Measurements from ENCODE around the gene CCRL2. TPM values are rescaled to one million over a fixed set of nuclear protein-coding genes. Genes with fewer than 3 reads are reported as not detected.

CCRL2 gene
- total RNA-seq, 4 donors from 2014 or later: 0.33 to 1.5 (median 0.81) TPM

- H3K4me3 ChIP-seq (replicated peaks in 1 of 3): no peak overlapping the region
- intact Hi-C loops (cut with DNase I): loop anchor here (5.0 kb wide), 1 partner anchor 166 kb away; no protein-coding TSS in a partner anchor
- H3K4me1 ChIP-seq: peaks cover 0 to 4% of the 10 kb centered on the region in 2 donors
- H3K36me3 ChIP-seq: peaks cover 0 to 22% of the 10 kb centered on the region in 2 donors
- H3K9me3 ChIP-seq: no peaks in the 10 kb centered on the region
- 45 to 79% methylated on average over 10 to 16 of the region's 16 CpGs for WGBS, 2 donors
- no peak for TF ChIP-seq POLR2A (IDR thresholded peaks at IDR 0.05)
- TF ChIP-seq CTCF (IDR thresholded peaks at IDR 0.05): peak in 5 of 6 experiments; percentile 52 to 83 (median 69)
- H3K27ac ChIP-seq: no peak overlapping the region
- DNase-seq: peak in 1 of 2 donors; percentile 59
- H3K27me3 ChIP-seq: no peaks in the 10 kb centered on the region
Measured at GRCh38 chr3:46442576-46443530, 35.8 kb downstream of the CCRL2 start.

DNA sequence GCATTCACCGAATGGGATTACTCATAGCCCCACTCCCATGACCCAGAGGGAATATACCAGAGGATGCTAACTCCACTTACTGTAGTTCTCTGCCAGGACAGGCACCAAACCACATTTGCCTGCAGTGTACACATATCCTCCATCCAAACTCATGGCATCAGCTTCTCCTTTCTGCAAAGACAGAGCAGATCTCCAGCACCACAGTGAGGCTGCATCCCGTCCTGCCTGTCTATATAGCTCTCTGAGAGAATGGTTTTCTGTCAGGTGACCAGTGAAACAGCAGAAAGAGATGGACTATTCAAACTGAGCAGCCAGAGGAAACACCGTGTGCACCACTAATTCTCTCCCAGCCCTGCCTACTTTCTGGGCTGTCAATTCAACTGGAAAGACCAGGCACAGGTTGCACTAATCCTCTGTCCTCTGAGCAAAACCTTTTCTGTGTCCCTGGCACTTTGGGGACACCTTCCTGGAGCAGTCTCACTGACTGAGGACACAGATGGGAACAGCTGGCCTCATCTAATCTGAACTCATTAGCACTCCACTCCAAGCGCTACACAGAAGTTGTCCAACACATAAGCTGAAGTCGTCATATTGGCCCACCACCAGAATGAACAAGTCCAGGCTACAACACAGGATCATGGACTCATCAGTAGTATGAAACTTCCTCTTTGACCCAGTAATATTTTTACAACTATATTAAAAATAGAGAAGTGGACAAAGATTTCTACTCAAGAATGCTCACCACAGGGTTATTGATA, 40.3 kb downstream of the CCRL2 start:
- WGBS, 2 donors: 73 to 81% methylated on average over 5 of the region's 5 CpGs
- H3K27me3 ChIP-seq: no peaks in the 10 kb centered on the region
- peaks cover 0 to 4% of the 10 kb centered on the region in 2 donors for H3K4me1 ChIP-seq
- no peak overlapping the region for H3K4me3 ChIP-seq (replicated peaks in 1 of 3)
- H3K9me3 ChIP-seq: no peaks in the 10 kb centered on the region
- intact Hi-C loops (cut with DNase I): no loop called here
- peaks cover 0 to 8% of the 10 kb centered on the region in 2 donors for H3K36me3 ChIP-seq
- H3K27ac ChIP-seq: no peak overlapping the region
- TF ChIP-seq POLR2A (IDR thresholded peaks at IDR 0.05) (no peak), CTCF (IDR thresholded peaks at IDR 0.05) (no peak)
- no peak for DNase-seq

DNA sequence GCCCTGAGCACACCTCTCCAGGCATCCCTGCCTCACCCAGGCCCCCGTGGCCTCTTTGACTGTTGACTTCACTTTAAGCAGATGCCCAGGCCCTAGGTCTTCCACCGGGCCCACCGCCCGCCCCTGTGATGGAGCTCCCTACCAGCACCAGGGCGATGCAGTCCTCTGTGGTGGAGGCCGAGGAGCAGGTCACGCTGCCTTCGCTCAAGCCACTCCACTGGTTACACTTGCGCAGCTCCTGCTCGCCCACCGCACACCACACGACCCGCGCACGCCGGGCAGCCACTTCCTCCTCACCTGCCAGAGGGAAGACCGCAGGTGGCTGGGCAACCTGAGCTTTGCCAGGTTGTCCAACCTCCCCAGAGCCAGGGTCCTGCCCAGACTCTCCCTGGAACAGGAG, 41.7 kb downstream of the CCRL2 start:
- TF ChIP-seq POLR2A (IDR thresholded peaks at IDR 0.05): no peak
- no peak for TF ChIP-seq CTCF (IDR thresholded peaks at IDR 0.05)
- Histone ChIP-seq H3K4me3 (replicated peaks in 1 of 3) (no peak overlapping the region), H3K36me3 (peaks cover 0 to 5% of the 10 kb centered on the region in 2 donors), H3K4me1 (no peaks in the 10 kb centered on the region), H3K27ac (no peak overlapping the region), H3K27me3 (no peaks in the 10 kb centered on the region), H3K9me3 (no peaks in the 10 kb centered on the region)
- WGBS, 2 donors: 96 to 97% methylated on average over 17 of the region's 17 CpGs
- intact Hi-C loops (cut with DNase I): no loop called here
- DNase-seq: no peak

- no peaks in the 10 kb centered on the region for H3K27me3 ChIP-seq
- H3K9me3 ChIP-seq: no peaks in the 10 kb centered on the region
- no peaks in the 10 kb centered on the region for H3K4me1 ChIP-seq
- no peak overlapping the region for H3K4me3 ChIP-seq (replicated peaks in 1 of 3)
- intact Hi-C loops (cut with DNase I): no loop called here
- no peak overlapping the region for H3K27ac ChIP-seq
- peak in 1 of 2 donors; percentile 41 for DNase-seq
- 67 to 73% methylated on average over 14 of the region's 14 CpGs for WGBS, 2 donors
- TF ChIP-seq POLR2A (IDR thresholded peaks at IDR 0.05): no peak
- peak; percentile 36 to 70 (median 44) for TF ChIP-seq CTCF (IDR thresholded peaks at IDR 0.05)
- H3K36me3 ChIP-seq: peaks cover 0 to 5% of the 10 kb centered on the region in 2 donors
Measured at GRCh38 chr3:46449755-46450552, 42.9 kb downstream of the CCRL2 start.

All from thyroid gland (tissue), 4 donors.